ENCODE measurements around the gene FAM117A. TPM values are rescaled to one million over a fixed set of nuclear protein-coding genes. Genes with fewer than 3 reads are reported as not detected.
A peak's percentile ranks its signal among the peaks of the same experiment; 100 is the strongest.

The FAM117A gene
- 10 to 100 TPM; 16.2 to 16.4 TPM for total RNA-seq

- Mint-ChIP-seq H3K4me1 (peaks cover 44% of the 10 kb centered on the region), H3K27me3 (no peaks in the 10 kb centered on the region), H3K36me3 (peaks cover 3% of the 10 kb centered on the region), H3K9me3 (no peaks in the 10 kb centered on the region), H3K27ac (peak within 1 kb of the TSS; percentile 91), H3K4me3 (peak within 1 kb of the TSS; percentile 96)
- DNase-seq: peak; percentile 95
Observed at GRCh38 chr17:49763735-49764558, at the start of gene FAM117A. FAM117A (minus strand) TSS chr17:49764131; CDS start chr17:49764087, 44 bp downstream.

- Mint-ChIP-seq H3K36me3 (peaks cover 23% of the 10 kb centered on the region), H3K27ac (no peak overlapping the region), H3K4me3 (no peak overlapping the region), H3K4me1 (peaks cover 24% of the 10 kb centered on the region), H3K9me3 (no peaks in the 10 kb centered on the region), H3K27me3 (no peaks in the 10 kb centered on the region)
- no peak for DNase-seq
Observed at GRCh38 chr17:49809056-49809455, 45.1 kb upstream of the FAM117A start.

- peak overlapping the region; percentile 5 for H3K4me3 Mint-ChIP-seq
- no peaks in the 10 kb centered on the region for H3K9me3 Mint-ChIP-seq
- no peaks in the 10 kb centered on the region for H3K27me3 Mint-ChIP-seq
- peaks cover 31% of the 10 kb centered on the region for H3K36me3 Mint-ChIP-seq
- no peak for DNase-seq
- peaks cover 49% of the 10 kb centered on the region for H3K4me1 Mint-ChIP-seq
- no peak overlapping the region for H3K27ac Mint-ChIP-seq
Observed at GRCh38 chr17:49798738-49799137, 34.8 kb upstream of the FAM117A start.

GRCh38 chr17:49798182-49798581, 34.3 kb upstream of the FAM117A start:
- H3K27ac Mint-ChIP-seq: no peak overlapping the region
- no peaks in the 10 kb centered on the region for H3K27me3 Mint-ChIP-seq
- peaks cover 53% of the 10 kb centered on the region for H3K4me1 Mint-ChIP-seq
- peaks cover 37% of the 10 kb centered on the region for H3K36me3 Mint-ChIP-seq
- no peaks in the 10 kb centered on the region for H3K9me3 Mint-ChIP-seq
- no peak for DNase-seq
- H3K4me3 Mint-ChIP-seq: no peak overlapping the region

- no peaks in the 10 kb centered on the region for H3K9me3 Mint-ChIP-seq
- peak overlapping the region; percentile 16 for H3K4me3 Mint-ChIP-seq
- peaks cover 48% of the 10 kb centered on the region for H3K36me3 Mint-ChIP-seq
- peak overlapping the region; percentile 87 for H3K27ac Mint-ChIP-seq
- H3K4me1 Mint-ChIP-seq: peaks cover 72% of the 10 kb centered on the region
- peak; percentile 22 for DNase-seq
- no peaks in the 10 kb centered on the region for H3K27me3 Mint-ChIP-seq
Observed at GRCh38 chr17:49795372-49795771, 31.4 kb upstream of the FAM117A start.

- no peak for DNase-seq
- Mint-ChIP-seq H3K27me3 (no peaks in the 10 kb centered on the region), H3K4me1 (peaks cover 76% of the 10 kb centered on the region), H3K36me3 (peaks cover 43% of the 10 kb centered on the region), H3K9me3 (no peaks in the 10 kb centered on the region), H3K27ac (no peak overlapping the region), H3K4me3 (no peak overlapping the region)
Observed at GRCh38 chr17:49793309-49793708, 29.4 kb upstream of the FAM117A start.

- H3K27ac Mint-ChIP-seq: peak overlapping the region; percentile 98
- H3K9me3 Mint-ChIP-seq: no peaks in the 10 kb centered on the region
- peaks cover 43% of the 10 kb centered on the region for H3K36me3 Mint-ChIP-seq
- no peak for DNase-seq
- peaks cover 54% of the 10 kb centered on the region for H3K4me1 Mint-ChIP-seq
- peak overlapping the region; percentile 94 for H3K4me3 Mint-ChIP-seq
- no peaks in the 10 kb centered on the region for H3K27me3 Mint-ChIP-seq
Observed at GRCh38 chr17:49789243-49789578, 25.3 kb upstream of the FAM117A start.

GRCh38 chr17:49788478-49789242, 24.7 kb upstream of the FAM117A start, which contains the start of gene KAT7:
KAT7 (plus strand) TSS chr17:49788681; CDS start chr17:49788835, 154 bp downstream.
- peaks cover 38% of the 10 kb centered on the region for H3K36me3 Mint-ChIP-seq
- peak within 1 kb of the TSS; percentile 98 for H3K27ac Mint-ChIP-seq
- H3K27me3 Mint-ChIP-seq: no peaks in the 10 kb centered on the region
- H3K9me3 Mint-ChIP-seq: no peaks in the 10 kb centered on the region
- peaks cover 50% of the 10 kb centered on the region for H3K4me1 Mint-ChIP-seq
- DNase-seq: peak; percentile 99
- peak within 1 kb of the TSS; percentile 94 for H3K4me3 Mint-ChIP-seq

- Mint-ChIP-seq H3K4me3 (peak overlapping the region; percentile 94), H3K9me3 (no peaks in the 10 kb centered on the region), H3K27me3 (no peaks in the 10 kb centered on the region), H3K27ac (peak overlapping the region; percentile 98), H3K36me3 (peaks cover 31% of the 10 kb centered on the region), H3K4me1 (peaks cover 44% of the 10 kb centered on the region)
- no peak for DNase-seq
Observed at GRCh38 chr17:49787884-49788477, 24.1 kb upstream of the FAM117A start.

GRCh38 chr17:49784636-49785035, 20.7 kb upstream of the FAM117A start:
- no peak for DNase-seq
- Mint-ChIP-seq H3K4me3 (no peak overlapping the region), H3K27ac (no peak overlapping the region), H3K36me3 (peaks cover 11% of the 10 kb centered on the region), H3K9me3 (no peaks in the 10 kb centered on the region), H3K4me1 (peaks cover 18% of the 10 kb centered on the region), H3K27me3 (no peaks in the 10 kb centered on the region)

GRCh38 chr17:49783791-49784190, 19.9 kb upstream of the FAM117A start:
- H3K36me3 Mint-ChIP-seq: peaks cover 5% of the 10 kb centered on the region
- no peak for DNase-seq
- H3K4me3 Mint-ChIP-seq: no peak overlapping the region
- peaks cover 15% of the 10 kb centered on the region for H3K4me1 Mint-ChIP-seq
- no peak overlapping the region for H3K27ac Mint-ChIP-seq
- no peaks in the 10 kb centered on the region for H3K27me3 Mint-ChIP-seq
- no peaks in the 10 kb centered on the region for H3K9me3 Mint-ChIP-seq

- no peak for DNase-seq
- H3K4me3 Mint-ChIP-seq: no peak overlapping the region
- no peaks in the 10 kb centered on the region for H3K9me3 Mint-ChIP-seq
- no peak overlapping the region for H3K27ac Mint-ChIP-seq
- H3K27me3 Mint-ChIP-seq: no peaks in the 10 kb centered on the region
- peaks cover 15% of the 10 kb centered on the region for H3K4me1 Mint-ChIP-seq
- H3K36me3 Mint-ChIP-seq: peaks cover 5% of the 10 kb centered on the region
Observed at GRCh38 chr17:49783071-49783715, 19.3 kb upstream of the FAM117A start.

GRCh38 chr17:49779739-49780231, 15.9 kb upstream of the FAM117A start:
- no peak overlapping the region for H3K4me3 Mint-ChIP-seq
- H3K27ac Mint-ChIP-seq: no peak overlapping the region
- no peaks in the 10 kb centered on the region for H3K27me3 Mint-ChIP-seq
- peaks cover 8% of the 10 kb centered on the region for H3K4me1 Mint-ChIP-seq
- no peaks in the 10 kb centered on the region for H3K9me3 Mint-ChIP-seq
- no peaks in the 10 kb centered on the region for H3K36me3 Mint-ChIP-seq
- DNase-seq: no peak

GRCh38 chr17:49779156-49779738, 15.3 kb upstream of the FAM117A start:
- Mint-ChIP-seq H3K27me3 (no peaks in the 10 kb centered on the region), H3K27ac (no peak overlapping the region), H3K36me3 (no peaks in the 10 kb centered on the region), H3K9me3 (no peaks in the 10 kb centered on the region), H3K4me3 (no peak overlapping the region), H3K4me1 (peaks cover 8% of the 10 kb centered on the region)
- no peak for DNase-seq

Measured in activated naive CD8-positive, alpha-beta T cell treated with anti-CD3 and anti-CD28 coated beads for 36 hours (primary cell).